Astrocyte of the spinal cord (primary cell): Measurements from ENCODE around the gene AQP12A.

ENCODE experiments used
- DNase-seq: peaks from one replicate; pipeline ENCODE4 v3.0.0; 2011; ENCODE audit warnings: low read depth, low spot score
- H3K4me3 ChIP-seq: 2 replicates; pipeline ENCODE4 v1.5.1; 2011; ENCODE audit warnings: low read depth, mild to moderate bottlenecking, low read length, moderate library complexity
- in situ Hi-C: cut with HindIII; loops from 2 replicates; pipeline ENCODE4 v1.10.0; 2017; ENCODE audit warnings: low sequenced_read_pairs
- TF ChIP-seq, protein P1 (sequence below): IDR thresholded peaks from 2 replicates; pipeline ENCODE4 v1.5.1; 2012; ENCODE audit warnings: low read depth, mild to moderate bottlenecking, low read length, inconsistent platforms

The AQP12A gene

DNA sequence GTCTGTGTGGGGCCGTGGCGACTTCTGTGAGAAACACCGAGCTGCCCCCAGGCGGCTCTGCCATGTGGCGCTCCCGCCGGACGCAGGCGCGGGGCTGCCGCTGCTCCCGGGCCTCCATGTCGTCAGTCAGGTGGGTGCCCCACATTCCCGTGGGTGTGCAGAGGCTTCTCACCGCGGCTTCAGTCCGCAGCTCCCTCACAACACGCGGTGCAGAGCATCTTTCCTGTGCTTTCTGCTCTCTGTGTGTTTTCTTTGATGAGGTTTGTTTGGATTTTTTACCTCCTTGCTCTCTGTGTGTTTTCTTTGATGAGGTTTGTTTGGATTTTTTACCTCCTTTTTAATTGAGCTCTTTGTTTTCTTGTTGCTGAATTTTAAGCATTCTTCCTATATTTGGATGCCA is 13.0 kb downstream of the AQP12A start:
- DNase-seq: no peak
- H3K4me3 ChIP-seq: no peak overlapping the region
- TF ChIP-seq, protein P1, sequence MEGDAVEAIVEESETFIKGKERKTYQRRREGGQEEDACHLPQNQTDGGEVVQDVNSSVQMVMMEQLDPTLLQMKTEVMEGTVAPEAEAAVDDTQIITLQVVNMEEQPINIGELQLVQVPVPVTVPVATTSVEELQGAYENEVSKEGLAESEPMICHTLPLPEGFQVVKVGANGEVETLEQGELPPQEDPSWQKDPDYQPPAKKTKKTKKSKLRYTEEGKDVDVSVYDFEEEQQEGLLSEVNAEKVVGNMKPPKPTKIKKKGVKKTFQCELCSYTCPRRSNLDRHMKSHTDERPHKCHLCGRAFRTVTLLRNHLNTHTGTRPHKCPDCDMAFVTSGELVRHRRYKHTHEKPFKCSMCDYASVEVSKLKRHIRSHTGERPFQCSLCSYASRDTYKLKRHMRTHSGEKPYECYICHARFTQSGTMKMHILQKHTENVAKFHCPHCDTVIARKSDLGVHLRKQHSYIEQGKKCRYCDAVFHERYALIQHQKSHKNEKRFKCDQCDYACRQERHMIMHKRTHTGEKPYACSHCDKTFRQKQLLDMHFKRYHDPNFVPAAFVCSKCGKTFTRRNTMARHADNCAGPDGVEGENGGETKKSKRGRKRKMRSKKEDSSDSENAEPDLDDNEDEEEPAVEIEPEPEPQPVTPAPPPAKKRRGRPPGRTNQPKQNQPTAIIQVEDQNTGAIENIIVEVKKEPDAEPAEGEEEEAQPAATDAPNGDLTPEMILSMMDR: no peak
- in situ Hi-C loops: no loop called here

DNA sequence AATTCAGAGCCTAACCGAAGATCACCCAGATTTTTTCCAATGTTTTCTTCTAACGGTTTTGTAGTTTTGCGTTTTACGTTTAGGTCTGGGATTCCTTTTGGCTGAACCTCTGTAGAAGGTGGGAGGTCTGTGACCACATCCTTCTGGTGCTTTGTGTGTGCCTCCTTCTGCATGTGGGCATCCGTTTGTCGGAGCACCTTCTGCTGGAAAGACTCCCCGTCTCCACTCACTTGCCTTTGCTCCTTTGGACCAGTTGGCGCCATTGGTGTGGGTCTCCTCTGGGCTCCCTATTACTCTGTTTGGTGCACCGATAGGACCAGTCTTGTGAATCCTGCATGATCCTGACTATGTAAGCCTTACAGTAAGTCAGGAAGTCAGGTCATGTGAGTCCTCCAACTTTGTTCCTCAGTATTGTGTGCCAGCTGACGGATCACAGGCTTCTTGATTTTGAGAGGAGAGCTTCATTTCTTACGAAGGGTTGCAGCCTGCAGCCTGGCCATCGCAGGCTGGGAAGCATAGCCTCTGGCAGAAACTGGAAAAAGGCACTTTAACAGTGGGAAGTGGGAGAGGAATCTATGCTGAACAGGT is 13.6 kb downstream of the AQP12A start:
- DNase-seq: no peak
- in situ Hi-C loops: no loop called here
- TF ChIP-seq, protein P1: no peak
- H3K4me3 ChIP-seq: no peak overlapping the region

DNA sequence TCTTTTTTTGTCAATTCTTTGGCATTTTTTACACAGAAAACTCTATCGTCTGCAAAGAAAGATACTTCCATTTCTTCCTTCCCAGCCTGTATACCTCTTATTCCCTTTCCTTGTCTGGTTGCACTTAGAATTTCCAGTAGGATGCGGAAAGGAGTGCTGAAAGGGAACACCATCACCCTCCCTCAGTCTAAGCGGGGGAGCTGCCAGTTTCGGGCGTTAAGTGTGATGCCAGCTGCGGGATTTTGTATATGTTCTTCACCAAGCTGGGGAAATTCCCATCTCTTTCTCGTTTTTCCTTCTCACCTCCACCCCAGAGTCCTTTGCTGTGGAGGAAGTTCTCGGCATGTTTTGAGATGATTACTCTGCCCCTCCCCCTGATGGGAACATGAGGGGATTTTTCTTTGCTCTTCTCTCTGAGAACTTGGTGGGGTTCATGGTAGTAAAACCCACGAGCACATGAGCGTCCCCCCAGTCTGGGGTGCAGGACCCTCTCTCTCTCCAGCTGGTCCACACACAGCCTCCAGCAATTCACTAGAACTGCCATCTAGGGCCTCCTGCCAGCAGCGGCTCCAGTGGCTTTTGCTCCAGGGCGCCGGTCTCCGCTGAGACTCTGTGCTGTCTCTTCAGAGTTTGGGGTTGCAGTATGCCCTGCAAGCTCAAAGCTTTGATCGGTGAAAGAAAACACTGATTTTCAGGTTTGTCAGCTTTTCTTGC is 15.5 kb downstream of the AQP12A start:
- H3K4me3 ChIP-seq: no peak overlapping the region
- in situ Hi-C loops: no loop called here
- TF ChIP-seq, protein P1: no peak

DNA sequence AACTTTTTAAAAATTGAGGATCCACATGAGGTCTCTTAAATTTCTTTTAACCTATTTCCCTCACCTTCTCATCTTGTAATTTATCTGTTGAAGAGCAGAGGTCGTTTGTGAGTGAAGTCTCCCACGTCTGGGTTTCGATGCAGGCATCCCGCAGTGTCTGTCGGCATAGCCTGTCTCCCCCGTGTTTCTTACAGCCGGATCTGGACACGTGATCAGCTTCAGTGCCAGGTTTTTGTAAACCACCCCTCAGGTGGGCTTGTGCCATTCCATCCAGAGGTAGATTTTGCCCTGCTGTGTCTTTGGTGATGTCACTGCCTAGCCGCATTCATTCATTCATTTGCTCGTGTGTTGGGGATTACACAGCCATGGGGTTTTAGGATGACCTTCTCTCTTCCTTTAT is 16.2 kb downstream of the AQP12A start:
- DNase-seq: no peak
- H3K4me3 ChIP-seq: no peak overlapping the region
- TF ChIP-seq, protein P1: no peak
- in situ Hi-C loops: no loop called here

More for the DNA sequence above, 15.5 kb downstream of the AQP12A start:
- no peak for DNase-seq

DNA sequence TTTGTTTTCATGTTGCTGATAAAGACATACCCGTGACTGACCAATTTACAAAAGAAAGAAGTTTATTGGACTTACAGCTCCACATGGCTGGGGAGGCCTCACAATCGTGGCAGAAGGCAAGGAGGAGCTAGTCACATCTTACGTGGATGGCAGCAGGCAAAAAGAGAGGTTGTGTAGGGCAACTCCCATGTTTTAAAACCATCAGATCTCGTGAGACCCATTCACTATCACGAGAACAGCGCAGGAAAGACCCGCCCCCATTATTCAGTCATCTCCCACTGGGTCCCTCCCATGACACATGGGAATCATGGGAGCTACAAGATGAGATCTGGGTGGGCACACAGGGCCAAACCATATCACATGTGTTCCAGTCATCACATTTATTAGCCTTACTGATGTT is 16.8 kb downstream of the AQP12A start:
- no peak for DNase-seq
- in situ Hi-C loops: no loop called here
- TF ChIP-seq, protein P1: no peak
- no peak overlapping the region for H3K4me3 ChIP-seq

DNA sequence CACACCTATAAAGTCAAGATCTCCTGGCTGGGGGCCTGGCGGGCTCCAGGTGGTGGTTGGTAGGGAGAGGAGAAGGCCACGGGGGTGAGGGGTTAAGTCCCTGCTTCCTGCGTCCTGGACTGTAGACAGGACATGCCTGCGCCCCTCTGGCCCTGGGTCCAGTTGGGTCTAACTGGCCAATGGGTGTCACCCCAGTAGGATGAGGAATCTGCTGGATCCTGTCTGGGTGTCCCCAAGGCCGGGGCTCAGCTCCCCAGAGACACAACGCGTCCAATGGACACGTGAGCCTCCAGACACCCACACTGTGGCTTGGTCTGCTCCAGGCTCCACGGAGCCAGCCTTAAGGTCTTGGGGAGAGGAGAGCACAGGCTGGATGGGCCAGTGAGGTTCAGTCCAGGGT is 19.6 kb downstream of the AQP12A start:
- in situ Hi-C loops: no loop called here
- H3K4me3 ChIP-seq: no peak overlapping the region
- no peak for DNase-seq
- TF ChIP-seq, protein P1: no peak
